HG03095 (cell line): ENCODE measurements around the gene ASB16.

Source experiments
- ATAC-seq: cut with Tn5 transposase; IDR thresholded peaks from one replicate; pipeline ENCODE4 v1.9.1; 2021; ENCODE audit warnings: moderate library complexity; ENCODE audit not compliant: unreplicated experiment

ASB16 gene

GRCh38 chr17:44188576-44189403, 18.3 kb downstream of the ASB16 start:
- ATAC-seq = no peak

DNA sequence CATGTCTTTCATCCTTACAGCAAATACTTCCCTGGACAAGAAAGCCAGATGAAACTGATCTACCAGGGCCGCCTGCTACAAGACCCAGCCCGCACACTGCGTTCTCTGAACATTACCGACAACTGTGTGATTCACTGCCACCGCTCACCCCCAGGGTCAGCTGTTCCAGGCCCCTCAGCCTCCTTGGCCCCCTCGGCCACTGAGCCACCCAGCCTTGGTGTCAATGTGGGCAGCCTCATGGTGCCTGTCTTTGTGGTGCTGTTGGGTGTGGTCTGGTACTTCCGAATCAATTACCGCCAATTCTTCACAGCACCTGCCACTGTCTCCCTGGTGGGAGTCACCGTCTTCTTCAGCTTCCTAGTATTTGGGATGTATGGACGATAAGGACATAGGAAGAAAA, 20.0 kb downstream of the ASB16 start:
- ATAC-seq = no peak

DNA sequence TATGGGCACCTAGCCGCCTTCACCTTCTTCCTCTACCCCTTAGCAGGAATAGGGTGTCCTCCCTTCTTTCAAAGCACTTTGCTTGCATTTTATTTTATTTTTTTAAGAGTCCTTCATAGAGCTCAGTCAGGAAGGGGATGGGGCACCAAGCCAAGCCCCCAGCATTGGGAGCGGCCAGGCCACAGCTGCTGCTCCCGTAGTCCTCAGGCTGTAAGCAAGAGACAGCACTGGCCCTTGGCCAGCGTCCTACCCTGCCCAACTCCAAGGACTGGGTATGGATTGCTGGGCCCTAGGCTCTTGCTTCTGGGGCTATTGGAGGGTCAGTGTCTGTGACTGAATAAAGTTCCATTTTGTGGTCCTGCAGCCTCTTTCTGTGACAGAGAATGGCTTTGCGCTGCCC, 20.9 kb downstream of the ASB16 start:
- ATAC-seq = no peak

DNA sequence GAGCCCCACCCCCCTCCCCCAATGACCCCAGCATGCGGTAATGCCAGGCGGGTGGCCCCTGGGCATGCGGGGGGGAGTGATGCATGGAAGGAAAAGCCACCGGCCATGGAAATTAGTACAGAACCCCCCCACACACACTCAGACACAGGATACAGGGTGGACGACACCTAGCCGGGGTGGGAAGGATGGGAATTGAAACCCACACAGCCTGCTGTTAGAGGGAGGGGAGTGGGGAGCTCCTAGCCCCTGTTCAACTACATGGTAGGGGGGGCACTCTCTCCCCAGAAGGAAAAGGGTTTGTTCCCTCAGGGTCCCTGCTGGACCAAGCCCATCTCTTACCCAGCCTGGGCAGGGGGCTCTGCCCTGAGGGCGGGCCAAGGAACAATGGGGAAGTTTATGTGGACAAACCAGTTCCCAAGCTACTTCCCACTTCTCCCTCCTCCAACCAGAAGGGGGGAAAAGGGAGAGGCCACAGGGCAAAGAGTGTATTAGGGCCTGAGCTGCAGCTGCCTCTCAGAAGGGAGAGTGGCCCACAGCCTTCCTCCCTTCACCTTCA, 21.5 kb downstream of the ASB16 start:
- no peak for ATAC-seq

GRCh38 chr17:44192750-44193149, 22.2 kb downstream of the ASB16 start:
- no peak for ATAC-seq

GRCh38 chr17:44193326-44194084, 23.0 kb downstream of the ASB16 start:
- ATAC-seq = no peak

GRCh38 chr17:44197107-44197506, 26.6 kb downstream of the ASB16 start:
- ATAC-seq = no peak

DNA sequence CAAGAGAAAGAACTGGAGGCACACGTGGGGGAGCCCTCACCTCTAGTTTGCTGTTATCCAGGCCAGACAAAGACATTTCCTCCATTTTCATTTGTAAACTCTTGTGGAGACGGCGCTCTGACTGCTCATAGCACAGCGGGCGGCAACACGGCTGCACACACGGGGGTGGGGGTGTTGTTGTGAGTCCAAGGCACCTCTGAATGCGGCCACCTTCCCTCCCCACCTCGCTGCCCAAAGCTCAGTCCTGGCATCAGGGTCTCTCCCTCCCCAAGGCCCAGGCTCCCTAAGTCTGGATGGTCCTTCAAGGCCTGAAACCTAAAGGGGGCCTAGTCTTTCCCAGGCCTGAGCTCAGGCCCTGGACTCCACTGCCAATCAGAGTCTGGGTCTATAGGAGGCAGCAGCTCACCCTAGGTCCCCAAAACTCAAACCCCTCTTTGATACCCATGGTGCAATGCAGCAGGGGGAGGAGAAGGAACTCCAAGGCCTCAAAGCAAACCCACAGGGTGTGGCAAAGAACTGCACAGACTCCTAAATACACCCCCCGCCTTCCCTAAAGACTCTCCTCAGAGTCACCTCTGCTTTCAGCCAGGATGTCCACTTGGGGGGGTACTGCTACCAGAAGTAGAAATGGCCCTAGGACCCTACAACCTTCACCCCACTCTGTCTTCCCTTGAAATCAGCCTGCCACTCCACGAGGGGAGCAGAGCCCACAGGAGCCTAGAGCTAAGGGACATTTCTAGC, 27.6 kb downstream of the ASB16 start:
- no peak for ATAC-seq

DNA sequence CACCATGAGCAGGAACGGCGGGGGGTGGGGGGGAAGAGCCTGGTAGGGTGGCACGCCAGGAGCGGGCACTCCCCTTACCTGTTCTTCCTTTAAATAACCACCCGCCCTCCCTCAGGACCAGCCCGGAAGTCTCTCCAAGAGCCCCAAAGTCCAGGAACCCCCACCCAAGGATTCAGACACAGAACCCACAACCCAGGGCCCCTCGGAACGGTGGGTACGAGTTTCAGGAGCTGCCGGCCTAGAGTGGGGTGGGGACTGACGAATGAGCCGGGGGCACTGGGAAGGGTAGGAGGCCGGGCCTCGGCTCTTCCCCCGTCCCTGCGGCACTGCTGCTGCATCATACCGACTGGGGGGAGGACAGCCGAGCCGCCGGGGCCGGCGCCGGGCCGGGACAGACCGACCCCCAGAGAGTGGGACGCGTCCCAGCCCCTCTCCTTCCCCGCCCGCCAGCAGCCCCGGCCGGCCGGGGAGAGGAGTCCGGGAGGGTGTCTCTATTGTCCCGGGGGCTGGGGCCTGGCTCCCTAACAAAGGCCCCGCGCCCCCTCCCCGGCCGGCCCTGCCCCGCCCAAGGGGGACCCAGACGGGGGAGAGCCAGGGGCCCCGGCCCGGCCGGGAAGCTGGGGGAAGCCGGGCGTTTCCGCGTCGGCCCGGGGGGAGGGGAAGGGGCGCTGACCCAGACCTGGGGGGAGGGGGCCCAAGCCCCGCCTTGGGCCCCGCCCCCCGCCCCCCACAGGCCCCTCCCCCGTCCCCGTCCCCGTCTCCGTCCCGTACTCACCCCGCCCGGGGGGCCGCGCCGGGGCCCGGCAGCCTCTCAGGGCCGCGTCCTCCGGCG, 28.4 kb downstream of the ASB16 start:
- ATAC-seq = peak; percentile 13

GRCh38 chr17:44199553-44200477, 29.3 kb downstream of the ASB16 start, which contains the start of gene ATXN7L3:
Gene ATXN7L3, minus strand, starts transcription at chr17:44199884. Its CDS starts 1,814 bp downstream, at chr17:44198070.
- ATAC-seq = peak; percentile 54

GRCh38 chr17:44200478-44201155, 30.1 kb downstream of the ASB16 start:
- ATAC-seq = no peak

DNA sequence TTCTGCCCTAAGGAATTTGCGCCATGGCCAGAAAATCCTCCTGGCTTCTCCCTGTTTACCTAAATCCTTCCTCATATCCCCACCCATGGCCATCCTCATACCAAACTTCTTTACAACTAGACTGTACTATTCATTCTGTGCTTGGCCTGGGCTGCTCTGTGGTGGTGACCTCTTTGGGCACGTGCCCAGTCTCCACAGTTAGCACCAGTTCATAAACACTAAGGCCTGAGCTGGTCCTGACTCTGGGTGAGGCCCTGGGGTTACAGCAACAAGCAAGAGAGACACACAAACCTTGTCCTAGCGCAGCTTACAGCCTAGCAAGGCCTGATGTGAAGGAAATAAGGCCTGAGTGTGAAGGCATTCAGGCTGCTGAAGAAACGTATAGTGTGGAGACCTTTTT, 32.3 kb downstream of the ASB16 start:
- no peak for ATAC-seq

DNA sequence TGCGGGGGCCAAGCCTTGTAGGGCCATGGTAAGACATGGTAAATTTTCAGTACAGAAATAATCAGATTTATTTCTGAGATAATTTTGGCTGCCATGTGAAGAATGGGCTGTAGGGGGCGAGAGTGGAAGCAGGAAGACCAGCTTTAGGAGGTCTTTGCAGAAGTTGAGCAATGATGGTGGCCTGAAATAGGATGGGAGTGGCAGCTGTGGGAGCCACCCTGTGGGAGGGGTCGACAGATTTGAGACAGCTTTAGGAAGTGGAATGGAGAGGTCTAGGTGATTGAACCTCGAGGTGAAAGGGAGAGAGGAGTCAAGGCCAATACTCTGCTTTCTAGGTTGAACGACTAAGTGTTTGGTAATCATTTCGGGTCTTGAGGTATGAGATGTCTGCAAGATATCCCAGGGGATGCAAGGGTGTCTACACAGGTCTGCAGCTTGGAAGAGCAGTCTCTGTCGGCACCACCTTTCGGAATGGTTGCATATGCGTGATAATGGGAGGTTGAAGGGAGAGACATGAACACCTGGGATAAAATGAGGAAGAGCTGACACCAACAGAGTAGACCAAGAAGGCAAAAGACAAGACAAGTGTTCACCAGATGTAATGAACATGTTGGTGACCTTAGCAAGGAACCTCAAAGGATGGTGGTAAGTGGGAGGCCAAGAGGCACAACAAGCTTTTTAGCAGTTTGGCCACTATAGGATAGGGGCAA, 33.4 kb downstream of the ASB16 start:
- ATAC-seq = no peak

- ATAC-seq = no peak
These were observed 34.0 kb downstream of the ASB16 start for GRCh38 chr17:44204441-44204882.

DNA sequence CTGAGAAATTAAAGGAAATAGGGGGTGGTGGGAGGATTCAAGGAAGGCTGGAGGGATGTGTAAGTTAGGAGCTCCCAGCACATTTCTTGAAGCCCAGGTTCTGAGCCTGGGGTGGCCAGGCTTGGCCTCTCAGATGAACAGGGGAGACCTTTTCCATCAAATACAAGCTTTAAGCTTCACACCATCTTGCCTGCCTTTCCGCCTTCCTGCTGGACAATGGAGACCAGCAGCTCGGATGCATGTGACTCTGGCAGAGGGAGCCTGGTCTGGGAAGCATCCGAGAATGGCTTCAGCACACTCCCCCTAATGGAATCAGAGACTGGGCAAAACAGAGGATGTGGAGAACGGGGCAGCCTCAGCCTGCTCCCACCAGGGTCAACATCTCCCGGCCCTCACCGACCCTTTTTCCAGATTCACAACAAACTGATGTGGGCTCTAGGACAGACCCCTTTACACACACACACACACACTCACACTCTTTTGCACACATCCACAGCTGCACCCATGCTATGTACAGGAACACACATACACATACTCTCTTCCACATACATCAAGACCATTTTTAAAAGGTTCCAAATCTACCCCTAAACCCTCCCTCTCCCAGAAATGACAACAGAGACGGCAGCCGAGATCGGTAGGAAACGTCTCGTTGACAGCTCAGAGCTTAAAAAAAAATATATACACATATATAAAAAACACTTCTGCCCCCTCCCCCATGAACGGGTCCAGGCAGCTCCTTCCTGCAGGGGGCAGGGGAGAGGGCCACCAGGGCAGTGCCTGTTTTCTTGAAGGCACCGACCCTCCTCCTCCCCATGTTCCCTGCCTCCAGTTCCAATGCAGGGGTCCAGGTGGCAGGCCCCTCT, 35.7 kb downstream of the ASB16 start:
- ATAC-seq = no peak

GRCh38 chr17:44206825-44207155, 36.3 kb downstream of the ASB16 start:
- ATAC-seq = no peak

GRCh38 chr17:44207319-44207718, 36.8 kb downstream of the ASB16 start:
- ATAC-seq = no peak
